ENCODE data around the gene C4A. TPM values are rescaled to one million over a fixed set of nuclear protein-coding genes. Genes with fewer than 3 reads are reported as not detected.
"Not testable (repeated sequence)": the region's sequence is repeated elsewhere in the genome, so short reads cannot be mapped to it uniquely, and the experiment has no call there.

The C4A gene
- total RNA-seq, result 0.90 and 1.4 TPM in 2 replicates

DNA sequence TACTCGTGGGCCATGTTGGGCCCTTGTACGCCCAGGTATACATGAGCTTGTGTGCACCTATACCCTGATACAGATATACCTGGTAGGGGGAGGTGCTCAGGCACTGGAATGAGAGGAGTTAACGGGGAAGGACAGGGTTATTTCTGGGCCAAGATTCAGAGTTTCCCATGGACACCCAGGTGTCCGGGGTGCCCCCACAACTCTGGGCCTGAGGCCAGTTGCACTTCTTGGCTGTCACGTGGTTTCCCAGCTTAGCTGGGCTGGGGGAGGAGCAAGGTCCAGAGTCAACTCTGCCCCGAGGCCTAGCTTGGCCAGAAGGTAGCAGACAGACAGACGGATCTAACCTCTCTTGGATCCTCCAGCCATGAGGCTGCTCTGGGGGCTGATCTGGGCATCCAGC, at the start of gene C4A:
Gene C4A, plus strand, starts transcription at position 314 of the 400 bp plus-strand sequence. Its CDS starts 51 bp downstream, at position 365.
- not testable (repeated sequence) for DNase-seq (ENCODE audit: low read depth in 2 of 2)

DNA sequence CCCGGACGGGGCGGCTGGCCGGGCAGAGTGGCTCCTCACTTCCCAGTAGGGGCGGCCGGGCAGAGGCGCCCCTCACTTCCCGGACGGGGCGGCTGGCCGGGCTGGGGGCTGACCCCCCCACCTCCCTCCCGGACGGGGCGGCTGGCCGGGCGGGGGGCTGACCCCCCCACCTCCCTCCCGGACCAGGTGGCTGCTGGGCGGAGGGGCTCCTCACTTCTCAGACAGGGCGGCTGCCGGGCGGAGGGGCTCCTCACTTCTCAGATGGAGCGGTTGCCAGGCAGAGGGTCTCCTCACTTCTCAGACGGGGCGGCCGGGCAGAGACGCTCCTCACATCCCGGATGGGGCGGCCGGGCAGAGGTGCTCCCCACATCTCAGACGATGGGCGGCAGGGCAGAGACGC, 49.7 kb upstream of the C4A start:
- not testable (repeated sequence) for DNase-seq (ENCODE audit: low read depth in 2 of 2)

DNA sequence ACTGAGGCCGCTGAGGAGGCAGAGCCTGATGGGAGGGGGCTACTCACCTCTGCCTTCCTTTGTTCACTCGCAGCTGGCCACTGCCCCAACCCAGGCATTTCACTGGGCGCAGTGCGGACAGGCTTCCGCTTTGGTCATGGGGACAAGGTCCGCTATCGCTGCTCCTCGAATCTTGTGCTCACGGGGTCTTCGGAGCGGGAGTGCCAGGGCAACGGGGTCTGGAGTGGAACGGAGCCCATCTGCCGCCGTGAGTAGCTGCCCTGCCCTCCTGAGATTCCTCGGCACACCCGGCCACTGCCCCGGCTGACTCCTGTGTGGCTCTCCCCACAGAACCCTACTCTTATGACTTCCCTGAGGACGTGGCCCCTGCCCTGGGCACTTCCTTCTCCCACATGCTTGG, 48.3 kb upstream of the C4A start:
- DNase-seq (ENCODE audit: low read depth in 2 of 2), result no peak

DNA sequence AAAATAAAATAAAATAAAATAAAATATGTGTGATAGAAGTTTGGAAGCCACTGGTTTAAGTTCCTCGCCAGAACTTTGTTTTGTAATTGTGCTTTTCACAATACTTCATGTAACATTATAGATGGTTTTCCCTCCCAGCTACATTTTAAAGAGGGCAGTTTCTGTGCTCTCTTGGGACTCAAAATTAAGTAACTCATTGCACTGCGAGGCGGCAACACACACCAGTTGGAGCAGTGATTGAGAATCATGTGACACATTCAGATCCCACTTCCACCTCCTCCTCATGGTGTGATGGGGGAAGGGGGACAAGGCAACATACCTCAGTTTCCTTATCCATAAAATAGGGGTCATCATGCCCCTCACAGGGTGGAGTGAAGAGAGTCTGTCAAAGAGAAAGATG, 46.8 kb upstream of the C4A start:
- DNase-seq (ENCODE audit: low read depth in 2 of 2), result no peak

DNA sequence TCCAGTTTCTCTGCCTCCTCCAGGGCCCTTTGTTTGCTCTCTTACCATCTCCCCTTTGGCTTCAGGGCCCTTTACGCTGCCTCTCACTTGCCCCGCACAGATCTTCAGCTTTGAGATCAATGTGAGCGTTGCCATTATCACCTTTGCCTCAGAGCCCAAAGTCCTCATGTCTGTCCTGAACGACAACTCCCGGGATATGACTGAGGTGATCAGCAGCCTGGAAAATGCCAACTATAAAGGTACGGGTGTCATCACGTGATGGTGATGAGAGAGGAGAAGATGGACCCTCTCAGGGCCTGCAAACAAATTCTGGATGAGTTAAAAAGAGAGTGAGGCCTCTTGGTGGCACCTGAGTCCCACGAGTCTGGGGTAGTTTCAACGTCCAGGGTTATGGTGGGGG, 46.0 kb upstream of the C4A start:
- no peak for DNase-seq (ENCODE audit: low read depth in 2 of 2)

DNA sequence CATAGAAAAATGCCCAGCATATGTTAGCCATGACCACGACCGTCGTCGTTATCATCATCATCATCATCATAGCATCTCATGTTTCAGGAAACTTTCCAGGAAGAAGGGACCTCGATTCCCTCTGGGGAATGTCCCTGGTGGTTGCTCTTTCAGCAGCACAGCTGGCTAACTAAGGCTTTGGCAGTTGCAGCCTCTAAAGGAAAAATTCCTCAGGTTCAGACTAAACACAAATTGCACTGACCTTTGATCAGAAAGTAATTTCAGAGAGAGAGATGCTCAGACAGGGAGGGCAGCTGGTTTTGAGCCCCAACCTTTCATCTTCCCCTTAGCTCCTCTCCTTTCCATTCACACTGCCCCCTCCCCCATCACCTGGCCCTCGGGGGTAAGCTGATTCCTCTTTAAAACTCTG, 41.6 kb upstream of the C4A start:
- no peak for DNase-seq (ENCODE audit: low read depth in 2 of 2)

DNA sequence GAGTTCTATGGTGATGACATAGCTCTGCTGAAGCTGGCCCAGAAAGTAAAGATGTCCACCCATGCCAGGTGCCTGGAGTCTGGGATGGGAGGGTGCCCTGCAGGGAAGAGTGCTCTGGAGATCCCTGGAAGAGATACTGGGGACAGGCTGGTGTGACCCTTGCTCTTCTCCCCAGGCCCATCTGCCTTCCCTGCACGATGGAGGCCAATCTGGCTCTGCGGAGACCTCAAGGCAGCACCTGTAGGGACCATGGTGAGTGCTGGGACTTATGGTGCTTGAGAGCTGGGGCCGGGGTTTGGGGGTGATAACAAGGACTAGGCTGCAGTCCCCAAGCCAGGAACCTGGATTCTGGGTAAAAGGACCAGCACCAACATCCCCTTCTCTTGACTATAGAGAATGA, 38.1 kb upstream of the C4A start:
- no peak for DNase-seq (ENCODE audit: low read depth in 2 of 2)

DNA sequence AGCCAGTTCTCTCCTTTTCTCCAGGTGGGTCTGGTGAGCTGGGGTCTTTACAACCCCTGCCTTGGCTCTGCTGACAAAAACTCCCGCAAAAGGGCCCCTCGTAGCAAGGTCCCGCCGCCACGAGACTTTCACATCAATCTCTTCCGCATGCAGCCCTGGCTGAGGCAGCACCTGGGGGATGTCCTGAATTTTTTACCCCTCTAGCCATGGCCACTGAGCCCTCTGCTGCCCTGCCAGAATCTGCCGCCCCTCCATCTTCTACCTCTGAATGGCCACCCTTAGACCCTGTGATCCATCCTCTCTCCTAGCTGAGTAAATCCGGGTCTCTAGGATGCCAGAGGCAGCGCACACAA, 36.7 kb upstream of the C4A start:
- no peak for DNase-seq (ENCODE audit: low read depth in 2 of 2)

DNA sequence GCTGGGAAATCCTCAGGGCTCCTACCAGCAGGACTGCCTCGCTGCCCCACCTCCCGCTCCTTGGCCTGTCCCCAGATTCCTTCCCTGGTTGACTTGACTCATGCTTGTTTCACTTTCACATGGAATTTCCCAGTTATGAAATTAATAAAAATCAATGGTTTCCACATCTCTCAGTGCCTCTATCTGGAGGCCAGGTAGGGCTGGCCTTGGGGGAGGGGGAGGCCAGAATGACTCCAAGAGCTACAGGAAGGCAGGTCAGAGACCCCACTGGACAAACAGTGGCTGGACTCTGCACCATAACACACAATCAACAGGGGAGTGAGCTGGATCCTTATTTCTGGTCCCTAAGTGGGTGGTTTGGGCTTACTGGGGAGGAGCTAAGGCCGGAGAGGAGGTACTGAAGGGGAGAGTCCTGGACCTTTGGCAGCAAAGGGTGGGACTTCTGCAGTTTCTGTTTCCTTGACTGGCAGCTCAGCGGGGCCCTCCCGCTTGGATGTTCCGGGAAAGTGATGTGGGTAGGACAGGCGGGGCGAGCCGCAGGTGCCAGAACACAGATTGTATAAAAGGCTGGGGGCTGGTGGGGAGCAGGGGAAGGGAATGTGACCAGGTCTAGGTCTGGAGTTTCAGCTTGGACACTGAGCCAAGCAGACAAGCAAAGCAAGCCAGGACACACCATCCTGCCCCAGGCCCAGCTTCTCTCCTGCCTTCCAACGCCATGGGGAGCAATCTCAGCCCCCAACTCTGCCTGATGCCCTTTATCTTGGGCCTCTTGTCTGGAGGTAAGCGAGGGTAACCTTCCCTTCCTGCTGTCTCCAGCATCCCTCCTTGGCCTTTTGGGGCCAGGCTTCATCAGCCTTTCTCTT, 36.1 kb upstream of the C4A start, which contains the start of gene CFB:
Gene CFB, plus strand, starts transcription at position 589 of the 863 bp plus-strand sequence. Its CDS starts 127 bp downstream, at position 716.
- no peak for DNase-seq (ENCODE audit: low read depth in 2 of 2)

DNA sequence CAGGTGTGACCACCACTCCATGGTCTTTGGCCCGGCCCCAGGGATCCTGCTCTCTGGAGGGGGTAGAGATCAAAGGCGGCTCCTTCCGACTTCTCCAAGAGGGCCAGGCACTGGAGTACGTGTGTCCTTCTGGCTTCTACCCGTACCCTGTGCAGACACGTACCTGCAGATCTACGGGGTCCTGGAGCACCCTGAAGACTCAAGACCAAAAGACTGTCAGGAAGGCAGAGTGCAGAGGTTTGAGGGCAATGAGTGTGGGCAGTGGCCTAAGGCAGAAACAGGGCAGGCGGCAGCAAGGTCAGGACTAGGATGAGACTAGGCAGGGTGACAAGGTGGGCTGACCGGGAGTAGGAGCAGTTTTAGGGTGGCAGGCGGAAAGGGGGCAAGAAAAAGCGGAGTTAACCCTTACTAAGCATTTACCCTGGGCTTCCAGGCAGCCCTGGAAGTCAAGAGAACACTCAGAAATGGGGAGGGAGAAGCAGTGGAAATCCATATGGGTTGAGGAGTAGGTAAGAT, 35.4 kb upstream of the C4A start:
- DNase-seq (ENCODE audit: low read depth in 2 of 2), result no peak

DNA sequence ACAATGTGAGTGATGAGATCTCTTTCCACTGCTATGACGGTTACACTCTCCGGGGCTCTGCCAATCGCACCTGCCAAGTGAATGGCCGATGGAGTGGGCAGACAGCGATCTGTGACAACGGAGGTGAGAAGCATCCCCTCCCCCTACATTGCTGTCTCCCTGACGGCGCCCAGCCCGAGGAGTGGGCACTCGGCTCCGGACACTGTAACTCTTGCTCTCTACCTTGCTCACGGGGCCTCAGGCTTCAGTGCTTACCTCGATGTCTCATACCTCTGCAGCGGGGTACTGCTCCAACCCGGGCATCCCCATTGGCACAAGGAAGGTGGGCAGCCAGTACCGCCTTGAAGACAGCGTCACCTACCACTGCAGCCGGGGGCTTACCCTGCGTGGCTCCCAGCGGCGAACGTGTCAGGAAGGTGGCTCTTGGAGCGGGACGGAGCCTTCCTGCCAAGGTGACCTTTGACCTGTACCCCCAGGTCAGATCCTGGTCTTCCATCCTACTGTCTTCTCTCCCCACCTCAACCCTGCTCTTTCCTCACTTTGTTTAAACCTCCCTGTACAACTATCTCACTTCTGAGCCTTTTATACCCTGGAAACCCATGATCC, 34.7 kb upstream of the C4A start:
- DNase-seq (ENCODE audit: low read depth in 2 of 2), result no peak

DNA sequence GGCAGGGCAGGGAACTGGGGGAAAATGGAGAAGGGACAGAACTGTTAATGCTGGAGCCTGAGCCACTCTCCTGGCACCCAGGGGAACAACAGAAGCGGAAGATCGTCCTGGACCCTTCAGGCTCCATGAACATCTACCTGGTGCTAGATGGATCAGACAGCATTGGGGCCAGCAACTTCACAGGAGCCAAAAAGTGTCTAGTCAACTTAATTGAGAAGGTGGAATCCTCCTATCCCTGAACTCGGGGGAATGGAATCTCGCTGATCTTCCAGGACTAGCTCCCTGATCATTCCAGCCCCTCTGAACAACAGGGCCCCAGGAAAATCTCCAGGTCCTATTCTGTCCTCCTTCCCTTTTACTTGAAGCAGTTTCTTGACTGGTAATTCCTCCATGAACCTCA, 34.0 kb upstream of the C4A start:
- DNase-seq (ENCODE audit: low read depth in 2 of 2), result no peak

DNA sequence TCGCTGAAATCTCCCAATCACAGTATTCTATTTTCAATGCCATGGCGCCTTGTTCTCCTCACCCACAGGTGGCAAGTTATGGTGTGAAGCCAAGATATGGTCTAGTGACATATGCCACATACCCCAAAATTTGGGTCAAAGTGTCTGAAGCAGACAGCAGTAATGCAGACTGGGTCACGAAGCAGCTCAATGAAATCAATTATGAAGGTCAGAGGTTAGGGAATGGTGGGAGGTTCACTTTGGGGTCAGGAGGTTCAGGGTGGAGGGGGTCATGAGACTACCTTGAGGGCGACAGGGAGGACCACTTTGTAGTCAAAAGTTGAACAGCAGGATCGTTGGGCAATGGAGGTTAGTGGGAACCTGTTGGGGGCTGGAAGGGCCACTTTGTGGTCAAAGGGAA, 33.6 kb upstream of the C4A start:
- DNase-seq (ENCODE audit: low read depth in 2 of 2), result no peak

DNA sequence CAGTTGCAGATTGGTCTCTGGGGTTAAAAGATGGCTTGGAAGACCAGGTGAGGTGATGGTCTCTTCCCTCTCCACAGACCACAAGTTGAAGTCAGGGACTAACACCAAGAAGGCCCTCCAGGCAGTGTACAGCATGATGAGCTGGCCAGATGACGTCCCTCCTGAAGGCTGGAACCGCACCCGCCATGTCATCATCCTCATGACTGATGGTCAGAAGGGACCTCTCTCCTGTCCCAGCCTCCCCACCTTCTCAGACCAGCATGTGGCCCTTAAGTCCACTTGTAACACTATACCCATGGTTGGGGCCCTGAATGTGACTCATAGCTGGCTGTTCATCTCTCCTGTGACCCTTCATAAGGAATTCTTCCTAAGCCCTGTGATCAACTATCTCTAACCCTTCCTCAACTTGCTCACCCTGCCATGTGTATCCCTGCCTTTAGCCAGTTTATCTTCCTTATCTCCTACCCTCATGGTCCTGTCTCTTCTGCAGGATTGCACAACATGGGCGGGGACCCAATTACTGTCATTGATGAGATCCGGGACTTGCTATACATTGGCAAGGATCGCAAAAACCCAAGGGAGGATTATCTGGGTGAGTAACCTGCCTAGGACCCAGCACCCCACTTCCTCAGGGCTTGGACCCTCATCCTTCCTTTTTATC, 33.0 kb upstream of the C4A start:
- DNase-seq (ENCODE audit: low read depth in 2 of 2), result no peak

DNA sequence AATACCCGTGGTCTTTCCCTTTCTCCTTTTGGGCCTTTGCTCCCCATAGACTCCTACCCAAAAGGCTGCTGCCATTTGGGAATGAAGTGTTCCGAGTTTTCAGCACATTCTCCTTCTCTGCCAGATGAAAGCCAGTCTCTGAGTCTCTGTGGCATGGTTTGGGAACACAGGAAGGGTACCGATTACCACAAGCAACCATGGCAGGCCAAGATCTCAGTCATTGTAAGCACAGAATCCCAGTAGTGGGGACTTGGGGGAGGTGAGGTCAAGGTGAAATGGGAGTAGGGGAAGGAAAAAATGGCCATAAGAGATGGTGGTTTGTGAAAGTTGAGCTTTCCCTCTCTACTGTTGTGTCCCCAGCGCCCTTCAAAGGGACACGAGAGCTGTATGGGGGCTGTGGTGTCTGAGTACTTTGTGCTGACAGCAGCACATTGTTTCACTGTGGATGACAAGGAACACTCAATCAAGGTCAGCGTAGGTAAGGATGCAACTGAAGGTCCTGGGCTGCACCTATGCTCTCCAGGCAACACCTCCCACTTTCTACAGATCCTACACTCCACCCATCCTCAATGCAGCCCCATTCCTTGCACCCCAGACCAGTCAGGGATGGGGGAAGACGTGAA, 31.8 kb upstream of the C4A start:
- no peak for DNase-seq (ENCODE audit: low read depth in 2 of 2)

DNA sequence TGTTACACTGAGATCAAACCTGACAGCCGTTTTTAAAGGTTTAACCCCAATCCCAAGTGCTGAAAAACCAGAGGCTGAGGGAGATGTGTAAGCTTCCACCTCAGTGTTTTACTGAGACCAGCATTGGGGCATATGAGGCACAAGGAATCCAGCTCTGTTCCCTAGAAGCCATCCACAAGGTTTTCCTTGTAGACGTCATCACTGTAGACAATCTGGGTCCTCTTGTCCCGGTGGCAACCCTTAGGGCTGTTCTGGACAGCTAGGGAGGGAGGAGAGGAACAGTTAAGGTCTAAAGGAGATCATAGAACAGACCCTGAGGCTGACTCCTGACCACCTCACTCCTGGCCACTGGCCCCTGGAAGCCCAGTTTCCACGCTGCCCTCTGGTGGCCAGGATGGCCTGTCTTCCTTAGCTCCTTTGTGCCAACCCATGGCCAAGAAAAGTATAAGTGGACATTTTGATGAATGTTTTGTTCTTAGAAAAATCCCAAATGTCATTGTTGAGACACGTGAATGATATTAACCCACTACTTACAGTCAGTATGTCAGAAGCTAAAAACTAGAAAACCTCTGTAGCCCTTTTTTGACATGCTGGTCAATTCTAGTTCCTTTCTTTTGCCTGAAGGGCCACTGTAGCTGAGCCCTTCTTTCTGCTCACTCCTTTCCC, 29.6 kb upstream of the C4A start:
- peak; percentile 29 to 63 for DNase-seq (ENCODE audit: low read depth in 2 of 2)

DNA sequence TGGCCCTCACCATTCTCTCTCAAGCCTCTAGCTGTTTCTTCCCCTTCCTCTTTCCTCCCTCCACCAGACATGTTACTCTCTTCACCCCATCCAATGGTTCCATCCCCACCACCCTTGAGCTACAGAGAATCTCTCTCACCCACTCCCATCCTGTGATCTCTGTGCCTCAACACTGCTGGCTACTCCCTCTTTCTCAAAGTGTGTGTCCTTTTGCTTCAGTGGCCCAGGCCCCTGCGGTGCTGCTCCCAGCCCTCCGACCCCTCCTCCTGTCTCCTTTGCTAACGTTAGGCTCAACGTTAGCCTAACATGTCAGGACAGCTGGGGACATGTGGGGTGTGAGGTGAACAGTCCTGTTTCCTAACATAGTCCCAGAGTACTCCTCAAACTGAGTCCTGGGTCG, 29.0 kb upstream of the C4A start:
- DNase-seq (ENCODE audit: low read depth in 2 of 2), result no peak

DNA sequence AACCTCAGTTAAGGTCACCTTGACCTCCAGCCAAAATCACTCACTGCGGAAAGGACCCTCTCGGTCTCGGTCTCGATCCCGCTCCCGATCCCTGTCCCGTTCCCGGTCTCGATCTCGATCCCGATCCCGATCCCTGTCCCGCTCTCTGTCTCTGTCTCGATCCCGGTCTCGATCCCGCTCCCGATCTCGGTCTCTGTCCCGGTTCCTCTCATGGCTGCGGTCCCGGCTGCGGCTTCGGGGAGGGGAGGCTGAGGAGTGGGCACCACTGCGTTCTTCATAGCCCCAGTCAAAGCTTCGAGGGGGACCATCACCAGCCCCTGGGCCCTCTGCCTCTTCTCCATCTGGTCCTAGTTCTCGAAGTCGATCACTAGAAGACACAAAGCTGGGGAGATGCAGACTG, 27.3 kb upstream of the C4A start:
- DNase-seq (ENCODE audit: low read depth in 2 of 2), result no peak

DNA sequence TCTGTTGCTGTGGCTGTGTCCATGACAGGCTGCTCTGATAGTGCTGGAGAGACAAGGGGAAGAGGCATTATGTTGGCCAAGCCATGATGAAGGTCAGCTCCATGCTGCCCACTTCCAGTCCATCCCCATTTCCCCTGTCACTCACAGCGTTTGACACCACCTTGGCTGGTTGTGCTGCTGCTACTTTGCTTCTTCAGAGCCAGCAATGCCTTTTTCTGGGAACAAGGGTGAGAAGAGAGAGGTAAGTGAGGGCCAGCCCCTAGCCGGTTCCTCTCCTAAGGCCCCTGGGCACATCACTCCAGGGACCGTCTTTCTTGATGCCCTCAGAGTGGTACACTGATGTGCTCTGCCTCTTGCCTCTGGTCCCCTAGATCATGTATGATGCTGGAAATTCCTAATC, 25.1 kb upstream of the C4A start:
- DNase-seq (ENCODE audit: low read depth in 2 of 2), result no peak

DNA sequence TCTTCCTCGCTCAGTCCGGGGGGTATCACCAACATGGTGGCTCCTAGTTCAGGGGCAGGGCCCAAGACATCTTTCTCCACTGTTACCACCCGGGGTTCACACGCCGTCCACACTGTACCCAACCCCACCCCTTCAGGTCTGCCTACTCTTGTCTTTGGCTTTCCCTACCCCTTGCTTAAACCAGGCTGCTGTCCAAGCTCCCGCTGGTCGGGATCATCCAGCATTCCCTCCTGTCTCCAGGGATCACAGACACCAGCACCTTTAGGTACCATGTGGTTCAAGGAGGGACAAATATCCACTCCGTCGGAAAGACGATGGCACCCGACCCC, 23.5 kb upstream of the C4A start:
- no peak for DNase-seq (ENCODE audit: low read depth in 2 of 2)

All from dermis microvascular lymphatic vessel endothelial cell (primary cell).